ENCODE data around the gene CALN1.

CALN1 gene

DNA sequence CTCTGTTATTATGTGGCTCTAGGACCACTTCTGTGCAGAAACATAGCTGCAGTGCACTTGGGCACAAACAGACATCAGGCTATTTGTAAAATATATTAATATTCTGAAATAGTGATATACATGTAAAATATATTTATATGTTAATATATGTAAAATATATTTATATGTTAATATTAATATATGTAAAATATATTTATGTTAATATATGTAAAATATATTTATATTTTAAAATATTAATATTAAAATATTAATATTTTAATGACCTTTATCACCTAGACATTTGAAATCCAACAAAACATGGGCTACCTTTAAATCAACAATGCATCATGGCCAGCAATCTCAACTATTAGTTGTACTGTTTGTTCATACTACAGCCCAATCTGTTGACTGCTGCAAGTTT lies 347.2 kb downstream of the CALN1 start:
- Histone ChIP-seq H3K9me3 (ENCODE audit: control insufficient read depth, insufficient read depth, low read depth, low read length) (no peaks in the 10 kb centered on the region), H3K4me1 (ENCODE audit: control insufficient read depth, insufficient read depth, low read length) (no peaks in the 10 kb centered on the region), H3K36me3 (ENCODE audit: control insufficient read depth in 2 of 2, insufficient read depth in 1 of 2, low read length in 2 of 2) (no peaks in the 10 kb centered on the region), H3K4me3 (ENCODE audit: low read depth, low read length) (no peak overlapping the region), H3K27ac (ENCODE audit: extremely low read depth, low read depth, low read length) (no peak overlapping the region)
- POLR2A ChIA-PET: no interaction called here
- TF ChIP-seq EGR2 (tag by site-specific recombination; IDR thresholded peaks at IDR 0.05; ENCODE audit: low read depth): no peak
- CTCF ChIA-PET: interaction anchor here (0.7 kb wide), 1 partner anchor 107 kb away, joined by 3 read pairs; no protein-coding TSS in a partner anchor

DNA sequence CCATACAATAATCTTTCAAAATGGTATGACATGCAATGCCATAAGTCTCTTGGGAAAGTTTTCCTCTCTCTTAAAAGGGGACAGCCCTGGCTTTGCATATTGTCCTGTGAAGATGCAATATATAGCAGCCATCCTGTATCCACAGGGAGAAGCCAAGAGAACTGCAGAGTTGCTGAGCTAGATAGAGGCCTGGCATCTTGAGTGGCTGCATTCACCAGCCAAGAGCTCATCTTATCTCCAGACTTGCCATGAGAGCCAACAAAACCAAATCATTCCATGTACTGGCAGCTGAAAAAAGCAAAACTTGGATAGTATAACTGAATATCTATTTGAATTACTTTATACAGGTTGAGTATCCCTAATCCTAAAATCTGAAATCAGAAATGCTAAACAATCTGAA lies 348.8 kb downstream of the CALN1 start:
- Histone ChIP-seq H3K27ac (ENCODE audit: extremely low read depth, low read depth, low read length) (no peak overlapping the region), H3K36me3 (ENCODE audit: control insufficient read depth in 2 of 2, insufficient read depth in 1 of 2, low read length in 2 of 2) (no peaks in the 10 kb centered on the region), H3K4me1 (ENCODE audit: control insufficient read depth, insufficient read depth, low read length) (no peaks in the 10 kb centered on the region), H3K9me3 (ENCODE audit: control insufficient read depth, insufficient read depth, low read depth, low read length) (no peaks in the 10 kb centered on the region), H3K4me3 (ENCODE audit: low read depth, low read length) (no peak overlapping the region)
- TF ChIP-seq, protein P1, sequence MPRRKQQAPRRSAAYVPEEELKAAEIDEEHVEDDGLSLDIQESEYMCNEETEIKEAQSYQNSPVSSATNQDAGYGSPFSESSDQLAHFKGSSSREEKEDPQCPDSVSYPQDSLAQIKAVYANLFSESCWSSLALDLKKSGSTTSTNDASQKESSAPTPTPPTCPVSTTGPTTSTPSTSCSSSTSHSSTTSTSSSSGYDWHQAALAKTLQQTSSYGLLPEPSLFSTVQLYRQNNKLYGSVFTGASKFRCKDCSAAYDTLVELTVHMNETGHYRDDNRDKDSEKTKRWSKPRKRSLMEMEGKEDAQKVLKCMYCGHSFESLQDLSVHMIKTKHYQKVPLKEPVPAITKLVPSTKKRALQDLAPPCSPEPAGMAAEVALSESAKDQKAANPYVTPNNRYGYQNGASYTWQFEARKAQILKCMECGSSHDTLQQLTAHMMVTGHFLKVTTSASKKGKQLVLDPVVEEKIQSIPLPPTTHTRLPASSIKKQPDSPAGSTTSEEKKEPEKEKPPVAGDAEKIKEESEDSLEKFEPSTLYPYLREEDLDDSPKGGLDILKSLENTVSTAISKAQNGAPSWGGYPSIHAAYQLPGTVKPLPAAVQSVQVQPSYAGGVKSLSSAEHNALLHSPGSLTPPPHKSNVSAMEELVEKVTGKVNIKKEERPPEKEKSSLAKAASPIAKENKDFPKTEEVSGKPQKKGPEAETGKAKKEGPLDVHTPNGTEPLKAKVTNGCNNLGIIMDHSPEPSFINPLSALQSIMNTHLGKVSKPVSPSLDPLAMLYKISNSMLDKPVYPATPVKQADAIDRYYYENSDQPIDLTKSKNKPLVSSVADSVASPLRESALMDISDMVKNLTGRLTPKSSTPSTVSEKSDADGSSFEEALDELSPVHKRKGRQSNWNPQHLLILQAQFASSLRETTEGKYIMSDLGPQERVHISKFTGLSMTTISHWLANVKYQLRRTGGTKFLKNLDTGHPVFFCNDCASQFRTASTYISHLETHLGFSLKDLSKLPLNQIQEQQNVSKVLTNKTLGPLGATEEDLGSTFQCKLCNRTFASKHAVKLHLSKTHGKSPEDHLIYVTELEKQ (tag by site-specific recombination; IDR thresholded peaks at IDR 0.05; ENCODE audit: borderline replicate concordance): no peak
- TF ChIP-seq SP3 (tag by site-specific recombination; IDR thresholded peaks at IDR 0.05) (no peak), ZFP69B (tag by site-specific recombination; IDR thresholded peaks at IDR 0.05) (no peak), YY2 (tag by site-specific recombination; IDR thresholded peaks at IDR 0.05) (no peak), GLI2 (tag by site-specific recombination; IDR thresholded peaks at IDR 0.05; ENCODE audit: borderline replicate concordance, low read depth) (no peak)
- TF ChIP-seq, protein P2, sequence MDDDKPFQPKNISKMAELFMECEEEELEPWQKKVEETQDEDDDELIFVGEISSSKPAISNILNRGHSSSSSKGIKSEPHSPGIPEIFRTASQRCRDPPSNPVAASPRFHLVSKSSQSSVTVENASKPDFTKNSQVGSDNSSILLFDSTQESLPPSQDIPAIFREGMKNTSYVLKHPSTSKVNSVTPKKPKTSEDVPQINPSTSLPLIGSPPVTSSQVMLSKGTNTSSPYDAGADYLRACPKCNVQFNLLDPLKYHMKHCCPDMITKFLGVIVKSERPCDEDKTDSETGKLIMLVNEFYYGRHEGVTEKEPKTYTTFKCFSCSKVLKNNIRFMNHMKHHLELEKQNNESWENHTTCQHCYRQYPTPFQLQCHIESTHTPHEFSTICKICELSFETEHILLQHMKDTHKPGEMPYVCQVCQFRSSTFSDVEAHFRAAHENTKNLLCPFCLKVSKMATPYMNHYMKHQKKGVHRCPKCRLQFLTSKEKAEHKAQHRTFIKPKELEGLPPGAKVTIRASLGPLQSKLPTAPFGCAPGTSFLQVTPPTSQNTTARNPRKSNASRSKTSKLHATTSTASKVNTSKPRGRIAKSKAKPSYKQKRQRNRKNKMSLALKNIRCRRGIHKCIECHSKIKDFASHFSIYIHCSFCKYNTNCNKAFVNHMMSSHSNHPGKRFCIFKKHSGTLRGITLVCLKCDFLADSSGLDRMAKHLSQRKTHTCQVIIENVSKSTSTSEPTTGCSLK (tag by site-specific recombination; IDR thresholded peaks at IDR 0.05): no peak
- POLR2A ChIA-PET: no interaction called here
- CTCF ChIA-PET: no interaction called here

DNA sequence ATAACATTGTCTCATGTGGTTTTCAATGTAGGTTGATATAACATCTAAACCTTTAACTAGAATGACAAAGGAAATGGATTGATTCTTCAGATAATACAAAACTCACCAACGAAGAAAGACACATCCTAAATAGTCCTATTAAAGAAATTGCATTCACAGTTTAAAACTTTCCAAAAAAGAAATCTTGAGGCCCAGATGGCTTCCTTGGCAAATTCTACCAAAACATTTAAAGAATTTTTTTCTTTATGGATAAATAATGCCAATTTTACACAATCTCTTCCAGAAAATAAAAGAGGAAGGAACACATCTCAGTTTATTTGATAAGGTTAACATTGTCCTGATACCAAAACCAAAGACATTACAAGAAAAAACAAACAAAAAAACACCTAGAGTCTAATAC lies 349.5 kb downstream of the CALN1 start:
- H3K9me3 ChIP-seq (ENCODE audit: control insufficient read depth, insufficient read depth, low read depth, low read length): no peaks in the 10 kb centered on the region
- CTCF ChIA-PET: no interaction called here
- TF ChIP-seq ZSCAN23 (tag by site-specific recombination; IDR thresholded peaks at IDR 0.05) (no peak), EGR2 (tag by site-specific recombination; IDR thresholded peaks at IDR 0.05; ENCODE audit: low read depth) (no peak), ZNF501 (tag by site-specific recombination; IDR thresholded peaks at IDR 0.05) (no peak), ZNF292 (tag by site-specific recombination; IDR thresholded peaks at IDR 0.05; ENCODE audit: borderline replicate concordance, low read depth) (no peak), ZNF354C (tag by site-specific recombination; IDR thresholded peaks at IDR 0.05; ENCODE audit: borderline replicate concordance, low read depth) (no peak), ZNF555 (tag by site-specific recombination; conservative IDR thresholded peaks at IDR 0.05) (no peak), REPIN1 (tag by site-specific recombination; IDR thresholded peaks at IDR 0.05; ENCODE audit: low read depth) (no peak)
- H3K4me1 ChIP-seq (ENCODE audit: control insufficient read depth, insufficient read depth, low read length): no peaks in the 10 kb centered on the region
- no peak overlapping the region for H3K4me3 ChIP-seq (ENCODE audit: low read depth, low read length)
- no peak overlapping the region for H3K27ac ChIP-seq (ENCODE audit: extremely low read depth, low read depth, low read length)
- no peaks in the 10 kb centered on the region for H3K36me3 ChIP-seq (ENCODE audit: control insufficient read depth in 2 of 2, insufficient read depth in 1 of 2, low read length in 2 of 2)
- POLR2A ChIA-PET: no interaction called here

DNA sequence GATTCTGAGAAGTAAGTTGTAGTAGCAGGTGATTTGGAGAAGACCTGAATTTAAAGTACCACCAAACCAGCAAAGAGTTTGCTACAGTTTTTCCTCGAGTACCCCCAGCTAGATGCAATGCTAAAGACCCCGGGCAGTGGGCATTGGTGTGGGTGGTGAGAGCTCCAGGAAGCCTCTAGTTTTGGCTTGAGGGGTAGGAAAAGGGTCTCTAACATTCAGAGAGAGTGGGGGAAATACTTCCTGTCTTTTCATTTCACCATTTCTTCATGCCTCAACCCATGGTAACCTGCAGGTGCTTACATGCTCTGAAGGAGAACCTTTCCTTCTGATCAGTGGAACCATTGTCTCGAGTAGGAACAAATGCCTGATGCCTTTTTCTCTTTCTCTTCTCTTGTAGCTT lies 352.2 kb downstream of the CALN1 start:
- H3K4me3 ChIP-seq (ENCODE audit: low read depth, low read length): no peak overlapping the region
- POLR2A ChIA-PET: no interaction called here
- no peaks in the 10 kb centered on the region for H3K36me3 ChIP-seq (ENCODE audit: control insufficient read depth in 2 of 2, insufficient read depth in 1 of 2, low read length in 2 of 2)
- CTCF ChIA-PET: no interaction called here
- H3K4me1 ChIP-seq (ENCODE audit: control insufficient read depth, insufficient read depth, low read length): no peaks in the 10 kb centered on the region
- H3K27ac ChIP-seq (ENCODE audit: extremely low read depth, low read depth, low read length): no peak overlapping the region
- no peaks in the 10 kb centered on the region for H3K9me3 ChIP-seq (ENCODE audit: control insufficient read depth, insufficient read depth, low read depth, low read length)
- TF ChIP-seq, protein P3, sequence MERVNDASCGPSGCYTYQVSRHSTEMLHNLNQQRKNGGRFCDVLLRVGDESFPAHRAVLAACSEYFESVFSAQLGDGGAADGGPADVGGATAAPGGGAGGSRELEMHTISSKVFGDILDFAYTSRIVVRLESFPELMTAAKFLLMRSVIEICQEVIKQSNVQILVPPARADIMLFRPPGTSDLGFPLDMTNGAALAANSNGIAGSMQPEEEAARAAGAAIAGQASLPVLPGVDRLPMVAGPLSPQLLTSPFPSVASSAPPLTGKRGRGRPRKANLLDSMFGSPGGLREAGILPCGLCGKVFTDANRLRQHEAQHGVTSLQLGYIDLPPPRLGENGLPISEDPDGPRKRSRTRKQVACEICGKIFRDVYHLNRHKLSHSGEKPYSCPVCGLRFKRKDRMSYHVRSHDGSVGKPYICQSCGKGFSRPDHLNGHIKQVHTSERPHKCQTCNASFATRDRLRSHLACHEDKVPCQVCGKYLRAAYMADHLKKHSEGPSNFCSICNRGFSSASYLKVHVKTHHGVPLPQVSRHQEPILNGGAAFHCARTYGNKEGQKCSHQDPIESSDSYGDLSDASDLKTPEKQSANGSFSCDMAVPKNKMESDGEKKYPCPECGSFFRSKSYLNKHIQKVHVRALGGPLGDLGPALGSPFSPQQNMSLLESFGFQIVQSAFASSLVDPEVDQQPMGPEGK (tag by site-specific recombination; IDR thresholded peaks at IDR 0.05): no peak
- no peak for TF ChIP-seq SETDB1 (IDR thresholded peaks at IDR 0.05; ENCODE audit: insufficient read length, low read length)
- TF ChIP-seq, protein P4, sequence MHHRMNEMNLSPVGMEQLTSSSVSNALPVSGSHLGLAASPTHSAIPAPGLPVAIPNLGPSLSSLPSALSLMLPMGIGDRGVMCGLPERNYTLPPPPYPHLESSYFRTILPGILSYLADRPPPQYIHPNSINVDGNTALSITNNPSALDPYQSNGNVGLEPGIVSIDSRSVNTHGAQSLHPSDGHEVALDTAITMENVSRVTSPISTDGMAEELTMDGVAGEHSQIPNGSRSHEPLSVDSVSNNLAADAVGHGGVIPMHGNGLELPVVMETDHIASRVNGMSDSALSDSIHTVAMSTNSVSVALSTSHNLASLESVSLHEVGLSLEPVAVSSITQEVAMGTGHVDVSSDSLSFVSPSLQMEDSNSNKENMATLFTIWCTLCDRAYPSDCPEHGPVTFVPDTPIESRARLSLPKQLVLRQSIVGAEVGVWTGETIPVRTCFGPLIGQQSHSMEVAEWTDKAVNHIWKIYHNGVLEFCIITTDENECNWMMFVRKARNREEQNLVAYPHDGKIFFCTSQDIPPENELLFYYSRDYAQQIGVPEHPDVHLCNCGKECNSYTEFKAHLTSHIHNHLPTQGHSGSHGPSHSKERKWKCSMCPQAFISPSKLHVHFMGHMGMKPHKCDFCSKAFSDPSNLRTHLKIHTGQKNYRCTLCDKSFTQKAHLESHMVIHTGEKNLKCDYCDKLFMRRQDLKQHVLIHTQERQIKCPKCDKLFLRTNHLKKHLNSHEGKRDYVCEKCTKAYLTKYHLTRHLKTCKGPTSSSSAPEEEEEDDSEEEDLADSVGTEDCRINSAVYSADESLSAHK (tag by site-specific recombination; IDR thresholded peaks at IDR 0.05): no peak
- TF ChIP-seq ZFP41 (tag by site-specific recombination; IDR thresholded peaks at IDR 0.05; ENCODE audit: borderline replicate concordance): no peak
